GM12878 (cell line): ENCODE measurements around the gene PRX. TPM values are rescaled to one million over a fixed set of nuclear protein-coding genes. Genes with fewer than 3 reads are reported as not detected.
A peak's percentile ranks its signal among the peaks of the same experiment; 100 is the strongest.

Experiments
- CHD4 ChIP-seq: fragments of 200-600 bp; sonication (generic); IDR thresholded peaks from 2 replicates; pipeline ENCODE4 v1.6.1; 2016; ENCODE audit warnings: mild to moderate bottlenecking
- EGR1 ChIP-seq, 2 experiments: IDR thresholded peaks; 1 replicate in 1 of 2; 2 replicates in 1 of 2; pipeline ENCODE4 v1.6.1; 2011 to 2012; ENCODE audit warnings: low read depth in 2 of 2, low read length in 2 of 2, borderline replicate concordance in 1 of 2, mild to moderate bottlenecking in 1 of 2, moderate library complexity in 1 of 2
- ESRRA ChIP-seq: IDR thresholded peaks from 2 replicates; pipeline ENCODE4 v1.6.1; 2012; ENCODE audit warnings: mild to moderate bottlenecking, low read length, improper control_type of control experiment
- FOS ChIP-seq: IDR thresholded peaks from 3 replicates; pipeline ENCODE4 v1.6.1; 2011; ENCODE audit warnings: borderline replicate concordance; ENCODE audit not compliant: insufficient read length; ENCODE audit errors: extremely low read depth
- GABPA ChIP-seq: IDR thresholded peaks from 2 replicates; pipeline ENCODE4 v1.6.1; 2014; ENCODE audit warnings: antibody characterized with exemption, low read depth, mild to moderate bottlenecking, inconsistent platforms
- HDAC2 ChIP-seq: fragments of 200-600 bp; sonication (generic); IDR thresholded peaks from 2 replicates; pipeline ENCODE4 v1.6.1; 2017
- JUNB ChIP-seq: IDR thresholded peaks from 2 replicates; pipeline ENCODE4 v1.6.1; 2016; ENCODE audit warnings: antibody characterized with exemption, mild to moderate bottlenecking
- NBN ChIP-seq: fragments of 450-650 bp; IDR thresholded peaks from 2 replicates; pipeline ENCODE4 v1.6.1; 2016
- NRF1 ChIP-seq: conservative IDR thresholded peaks from 2 replicates; pipeline ENCODE4 v1.6.1; 2011; ENCODE audit warnings: mild to moderate bottlenecking, low read depth, low read length, improper control_type of control experiment
- POLR2A ChIP-seq: IDR thresholded peaks from 2 replicates; pipeline ENCODE4 v1.6.1; 2011; ENCODE audit warnings: low read depth, mild to moderate bottlenecking, low read length
- POU2F2 ChIP-seq: IDR thresholded peaks from 3 replicates; pipeline ENCODE4 v1.6.1; 2011; ENCODE audit warnings: low read depth, mild to moderate bottlenecking, low read length, borderline replicate concordance
- RCOR1 ChIP-seq: conservative IDR thresholded peaks from 2 replicates; pipeline ENCODE4 v1.6.1; 2012; ENCODE audit warnings: low read depth, low read length, improper control_type of control experiment
- SIN3A ChIP-seq: IDR thresholded peaks from 2 replicates; pipeline ENCODE4 v1.6.1; 2012; ENCODE audit warnings: low read depth, low read length, improper control_type of control experiment
- polyA plus RNA-seq, 11 experiments: library from polyadenylated mRNA; depleted of rRNA in 4 of 11; unstranded in 6 of 11; stranded (reverse) in 5 of 11; fragments of >200 nt; fragmentation: Nextera tagmentation in 4 of 11; fragmentation: Illumina TruSeq in 1 of 11; extraction: Ambion mirVana in 4 of 11; extraction: Trizol in 1 of 11; gene quantifications; 1 replicate in 1 of 11; 2 replicates in 10 of 11; pipeline versions ENCODE4 v1.2.1 to v1.2.3, GENCODE V29; 2011 to 2016; ENCODE audit warnings: inconsistent platforms in 2 of 11, missing spikeins in 2 of 11, low read depth in 1 of 11
- total RNA-seq, 4 experiments: library from RNA; depleted of rRNA in 3 of 4; stranded (reverse); fragments of >200 nt in 3 of 4; fragmentation: Illumina TruSeq in 1 of 4; extraction: Trizol in 1 of 4; gene quantifications; 2 replicates each; pipeline versions ENCODE4 v1.2.1 to v1.2.3, GENCODE V29; 2013 to 2021
- TF ChIP-seq, protein P1 (sequence below): IDR thresholded peaks from 2 replicates; pipeline ENCODE4 v1.6.1; 2012; ENCODE audit warnings: improper control_type of control experiment, low read depth, low read length; ENCODE audit not compliant: insufficient replicate concordance
- TF ChIP-seq, protein P2 (sequence below): IDR thresholded peaks from 2 replicates; pipeline ENCODE4 v1.6.1; 2012; ENCODE audit warnings: low read depth, low read length, improper control_type of control experiment
- TF ChIP-seq, protein P3 (sequence below): fragments of 450-650 bp; formaldehyde crosslinking; IDR thresholded peaks from 2 replicates; pipeline ENCODE4 v1.5.0; 2022; ENCODE audit warnings: mild to moderate bottlenecking, missing genetic modification characterization
- TF ChIP-seq, protein P4 (sequence below): fragments of 150-350 bp; IDR thresholded peaks from 2 replicates; pipeline ENCODE4 v1.6.1; 2016; ENCODE audit warnings: low read depth, low read length

PRX gene
- total and polyA plus RNA-seq, 10 of the 15 experiments (the other 5 are each of a cell fraction or from before 2014, with no cell fraction given) = 0.02 to 1.4 (median 0.54) TPM; not detected in 1

DNA sequence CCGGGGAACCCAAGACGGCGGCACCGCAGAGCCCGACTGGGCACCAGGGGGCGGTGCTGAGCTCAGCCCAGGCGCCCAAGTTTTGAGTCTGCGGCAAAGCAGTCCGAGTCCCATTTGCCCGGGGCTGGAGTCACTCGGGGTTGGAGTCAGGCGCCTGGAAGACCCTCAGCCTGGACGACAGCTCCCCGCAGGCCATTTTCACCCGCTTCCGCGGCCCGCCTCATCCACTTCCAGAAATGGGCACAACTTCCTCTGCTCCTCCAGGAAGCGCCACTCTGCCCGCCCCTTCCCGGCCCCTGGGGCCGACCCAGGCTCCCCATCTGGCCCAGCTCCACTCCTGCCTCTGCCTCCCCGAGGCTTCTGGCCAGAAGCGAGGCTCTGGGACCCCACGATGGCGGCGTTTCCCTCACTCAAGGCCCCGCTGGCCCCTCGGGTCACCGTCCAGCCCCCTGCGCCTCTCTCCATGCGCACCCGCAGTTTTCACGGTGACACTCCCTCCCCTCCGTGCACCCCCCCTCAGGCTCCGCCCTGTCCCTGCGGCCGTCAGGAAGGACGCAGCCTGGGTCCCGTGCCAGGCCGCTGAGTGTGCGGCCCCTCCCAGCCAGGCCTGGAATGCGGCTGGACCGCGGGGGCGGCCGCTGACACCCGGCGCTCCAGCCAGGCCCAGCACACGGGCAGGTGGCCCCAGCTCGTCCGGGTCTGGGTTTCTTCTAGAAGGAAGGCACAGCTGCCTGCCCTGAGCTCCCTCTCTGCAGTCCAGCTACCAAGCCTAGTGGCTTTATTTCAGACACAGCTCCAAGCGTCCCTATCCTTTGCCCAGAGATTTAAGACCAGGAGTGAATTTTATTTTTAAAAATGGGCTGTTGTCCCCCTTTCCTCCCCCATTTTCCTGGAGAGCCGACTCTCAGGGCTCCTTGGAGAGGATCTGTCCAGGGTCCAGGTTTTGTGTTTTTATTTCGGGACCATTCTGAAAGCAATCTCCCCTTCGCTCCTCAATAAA is 7.9 kb upstream of the PRX start (continued):
- TF ChIP-seq, protein P1, sequence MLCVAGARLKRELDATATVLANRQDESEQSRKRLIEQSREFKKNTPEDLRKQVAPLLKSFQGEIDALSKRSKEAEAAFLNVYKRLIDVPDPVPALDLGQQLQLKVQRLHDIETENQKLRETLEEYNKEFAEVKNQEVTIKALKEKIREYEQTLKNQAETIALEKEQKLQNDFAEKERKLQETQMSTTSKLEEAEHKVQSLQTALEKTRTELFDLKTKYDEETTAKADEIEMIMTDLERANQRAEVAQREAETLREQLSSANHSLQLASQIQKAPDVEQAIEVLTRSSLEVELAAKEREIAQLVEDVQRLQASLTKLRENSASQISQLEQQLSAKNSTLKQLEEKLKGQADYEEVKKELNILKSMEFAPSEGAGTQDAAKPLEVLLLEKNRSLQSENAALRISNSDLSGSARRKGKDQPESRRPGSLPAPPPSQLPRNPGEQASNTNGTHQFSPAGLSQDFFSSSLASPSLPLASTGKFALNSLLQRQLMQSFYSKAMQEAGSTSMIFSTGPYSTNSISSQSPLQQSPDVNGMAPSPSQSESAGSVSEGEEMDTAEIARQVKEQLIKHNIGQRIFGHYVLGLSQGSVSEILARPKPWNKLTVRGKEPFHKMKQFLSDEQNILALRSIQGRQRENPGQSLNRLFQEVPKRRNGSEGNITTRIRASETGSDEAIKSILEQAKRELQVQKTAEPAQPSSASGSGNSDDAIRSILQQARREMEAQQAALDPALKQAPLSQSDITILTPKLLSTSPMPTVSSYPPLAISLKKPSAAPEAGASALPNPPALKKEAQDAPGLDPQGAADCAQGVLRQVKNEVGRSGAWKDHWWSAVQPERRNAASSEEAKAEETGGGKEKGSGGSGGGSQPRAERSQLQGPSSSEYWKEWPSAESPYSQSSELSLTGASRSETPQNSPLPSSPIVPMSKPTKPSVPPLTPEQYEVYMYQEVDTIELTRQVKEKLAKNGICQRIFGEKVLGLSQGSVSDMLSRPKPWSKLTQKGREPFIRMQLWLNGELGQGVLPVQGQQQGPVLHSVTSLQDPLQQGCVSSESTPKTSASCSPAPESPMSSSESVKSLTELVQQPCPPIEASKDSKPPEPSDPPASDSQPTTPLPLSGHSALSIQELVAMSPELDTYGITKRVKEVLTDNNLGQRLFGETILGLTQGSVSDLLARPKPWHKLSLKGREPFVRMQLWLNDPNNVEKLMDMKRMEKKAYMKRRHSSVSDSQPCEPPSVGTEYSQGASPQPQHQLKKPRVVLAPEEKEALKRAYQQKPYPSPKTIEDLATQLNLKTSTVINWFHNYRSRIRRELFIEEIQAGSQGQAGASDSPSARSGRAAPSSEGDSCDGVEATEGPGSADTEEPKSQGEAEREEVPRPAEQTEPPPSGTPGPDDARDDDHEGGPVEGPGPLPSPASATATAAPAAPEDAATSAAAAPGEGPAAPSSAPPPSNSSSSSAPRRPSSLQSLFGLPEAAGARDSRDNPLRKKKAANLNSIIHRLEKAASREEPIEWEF = no peak
- peak; percentile 86 for TF ChIP-seq POLR2A
- TF ChIP-seq, protein P2, sequence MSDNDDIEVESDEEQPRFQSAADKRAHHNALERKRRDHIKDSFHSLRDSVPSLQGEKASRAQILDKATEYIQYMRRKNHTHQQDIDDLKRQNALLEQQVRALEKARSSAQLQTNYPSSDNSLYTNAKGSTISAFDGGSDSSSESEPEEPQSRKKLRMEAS = peak; percentile 55
- TF ChIP-seq, protein P3, sequence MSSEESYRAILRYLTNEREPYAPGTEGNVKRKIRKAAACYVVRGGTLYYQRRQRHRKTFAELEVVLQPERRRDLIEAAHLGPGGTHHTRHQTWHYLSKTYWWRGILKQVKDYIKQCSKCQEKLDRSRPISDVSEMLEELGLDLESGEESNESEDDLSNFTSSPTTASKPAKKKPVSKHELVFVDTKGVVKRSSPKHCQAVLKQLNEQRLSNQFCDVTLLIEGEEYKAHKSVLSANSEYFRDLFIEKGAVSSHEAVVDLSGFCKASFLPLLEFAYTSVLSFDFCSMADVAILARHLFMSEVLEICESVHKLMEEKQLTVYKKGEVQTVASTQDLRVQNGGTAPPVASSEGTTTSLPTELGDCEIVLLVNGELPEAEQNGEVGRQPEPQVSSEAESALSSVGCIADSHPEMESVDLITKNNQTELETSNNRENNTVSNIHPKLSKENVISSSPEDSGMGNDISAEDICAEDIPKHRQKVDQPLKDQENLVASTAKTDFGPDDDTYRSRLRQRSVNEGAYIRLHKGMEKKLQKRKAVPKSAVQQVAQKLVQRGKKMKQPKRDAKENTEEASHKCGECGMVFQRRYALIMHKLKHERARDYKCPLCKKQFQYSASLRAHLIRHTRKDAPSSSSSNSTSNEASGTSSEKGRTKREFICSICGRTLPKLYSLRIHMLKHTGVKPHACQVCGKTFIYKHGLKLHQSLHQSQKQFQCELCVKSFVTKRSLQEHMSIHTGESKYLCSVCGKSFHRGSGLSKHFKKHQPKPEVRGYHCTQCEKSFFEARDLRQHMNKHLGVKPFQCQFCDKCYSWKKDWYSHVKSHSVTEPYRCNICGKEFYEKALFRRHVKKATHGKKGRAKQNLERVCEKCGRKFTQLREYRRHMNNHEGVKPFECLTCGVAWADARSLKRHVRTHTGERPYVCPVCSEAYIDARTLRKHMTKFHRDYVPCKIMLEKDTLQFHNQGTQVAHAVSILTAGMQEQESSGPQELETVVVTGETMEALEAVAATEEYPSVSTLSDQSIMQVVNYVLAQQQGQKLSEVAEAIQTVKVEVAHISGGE (CRISPR knock-in tag) = no peak
- TF ChIP-seq ESRRA = 0 out of 2 replicates have a peak, but pooled peaks have one; percentile 13
- TF ChIP-seq NRF1 = peak; percentile 29; the same call in 1 of the 2 replicates
- TF ChIP-seq HDAC2 = no peak
- no peak for TF ChIP-seq FOS
- TF ChIP-seq GABPA = no peak
- TF ChIP-seq SIN3A = peak; percentile 58; the same call in 1 of the 2 replicates
- peak; percentile 10; the same call in 1 of the 3 replicates for TF ChIP-seq POU2F2
- TF ChIP-seq RCOR1 = no peak
- no peak for TF ChIP-seq JUNB
- TF ChIP-seq CHD4 = no peak
- TF ChIP-seq, protein P4, sequence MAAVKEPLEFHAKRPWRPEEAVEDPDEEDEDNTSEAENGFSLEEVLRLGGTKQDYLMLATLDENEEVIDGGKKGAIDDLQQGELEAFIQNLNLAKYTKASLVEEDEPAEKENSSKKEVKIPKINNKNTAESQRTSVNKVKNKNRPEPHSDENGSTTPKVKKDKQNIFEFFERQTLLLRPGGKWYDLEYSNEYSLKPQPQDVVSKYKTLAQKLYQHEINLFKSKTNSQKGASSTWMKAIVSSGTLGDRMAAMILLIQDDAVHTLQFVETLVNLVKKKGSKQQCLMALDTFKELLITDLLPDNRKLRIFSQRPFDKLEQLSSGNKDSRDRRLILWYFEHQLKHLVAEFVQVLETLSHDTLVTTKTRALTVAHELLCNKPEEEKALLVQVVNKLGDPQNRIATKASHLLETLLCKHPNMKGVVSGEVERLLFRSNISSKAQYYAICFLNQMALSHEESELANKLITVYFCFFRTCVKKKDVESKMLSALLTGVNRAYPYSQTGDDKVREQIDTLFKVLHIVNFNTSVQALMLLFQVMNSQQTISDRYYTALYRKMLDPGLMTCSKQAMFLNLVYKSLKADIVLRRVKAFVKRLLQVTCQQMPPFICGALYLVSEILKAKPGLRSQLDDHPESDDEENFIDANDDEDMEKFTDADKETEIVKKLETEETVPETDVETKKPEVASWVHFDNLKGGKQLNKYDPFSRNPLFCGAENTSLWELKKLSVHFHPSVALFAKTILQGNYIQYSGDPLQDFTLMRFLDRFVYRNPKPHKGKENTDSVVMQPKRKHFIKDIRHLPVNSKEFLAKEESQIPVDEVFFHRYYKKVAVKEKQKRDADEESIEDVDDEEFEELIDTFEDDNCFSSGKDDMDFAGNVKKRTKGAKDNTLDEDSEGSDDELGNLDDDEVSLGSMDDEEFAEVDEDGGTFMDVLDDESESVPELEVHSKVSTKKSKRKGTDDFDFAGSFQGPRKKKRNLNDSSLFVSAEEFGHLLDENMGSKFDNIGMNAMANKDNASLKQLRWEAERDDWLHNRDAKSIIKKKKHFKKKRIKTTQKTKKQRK = no peak
- no peak; the same call in none of the 2 replicates for TF ChIP-seq NBN
- peak in 1 of 2 experiments; percentile 82; a peak in 1 of 3 replicates for TF ChIP-seq EGR1 (IDR thresholded peaks at IDR 0.05; ENCODE audit: borderline replicate concordance in 1 of 2, low read depth in 2 of 2, low read length in 2 of 2)
